Activated naive CD4-positive, alpha-beta T cell treated with Interleukin-2 at 50 U/mL for 16 hours (primary cell): Measurements from ENCODE around the gene FARP1.
A peak's percentile ranks its signal among the peaks of the same experiment; 100 is the strongest.

ENCODE experiments used
- DNase-seq: peaks from one replicate; pipeline ENCODE4 v3.0.0-alpha.2; 2020

Gene FARP1

GRCh38 chr13:98436233-98436910, 293.5 kb downstream of the FARP1 start:
- DNase-seq = no peak

GRCh38 chr13:98438246-98439125, 295.6 kb downstream of the FARP1 start:
- DNase-seq = no peak

GRCh38 chr13:98439126-98439828, 296.4 kb downstream of the FARP1 start:
- no peak for DNase-seq

GRCh38 chr13:98439896-98440295, 297.0 kb downstream of the FARP1 start:
- no peak for DNase-seq

- no peak for DNase-seq
Measured at GRCh38 chr13:98440390-98441055, 297.6 kb downstream of the FARP1 start.

GRCh38 chr13:98441056-98441676, 298.3 kb downstream of the FARP1 start:
- DNase-seq = no peak

GRCh38 chr13:98442391-98443230, 299.7 kb downstream of the FARP1 start:
- no peak for DNase-seq

- DNase-seq = no peak
Measured at GRCh38 chr13:98443329-98443728, 300.4 kb downstream of the FARP1 start.

GRCh38 chr13:98443800-98444325, 301.0 kb downstream of the FARP1 start:
- DNase-seq = no peak

GRCh38 chr13:98444381-98444780, 301.5 kb downstream of the FARP1 start:
- DNase-seq = no peak

- peak; percentile 79 for DNase-seq
Measured at GRCh38 chr13:98445340-98446233, 302.7 kb downstream of the FARP1 start.

- no peak for DNase-seq
Measured at GRCh38 chr13:98446234-98446621, 303.3 kb downstream of the FARP1 start.

- no peak for DNase-seq
Measured at GRCh38 chr13:98447130-98447529, 304.2 kb downstream of the FARP1 start.

- peak; percentile 51 for DNase-seq
Measured at GRCh38 chr13:98447881-98448641, 305.2 kb downstream of the FARP1 start.

- DNase-seq = no peak
Measured at GRCh38 chr13:98448642-98448928, 305.7 kb downstream of the FARP1 start.

GRCh38 chr13:98449273-98449672, 306.4 kb downstream of the FARP1 start:
- DNase-seq = no peak

- no peak for DNase-seq
Measured at GRCh38 chr13:98450026-98450425, 307.1 kb downstream of the FARP1 start.

- no peak for DNase-seq
Measured at GRCh38 chr13:98450539-98451111, 307.7 kb downstream of the FARP1 start.
